ENCODE data around the gene ZFAND2A. TPM values are rescaled to one million over a fixed set of nuclear protein-coding genes. Genes with fewer than 3 reads are reported as not detected.
"Not testable (repeated sequence)": the region's sequence is repeated elsewhere in the genome, so short reads cannot be mapped to it uniquely, and the experiment has no call there.

The ZFAND2A gene
- total RNA-seq, 1 donor from 2014 or later: 17.2 TPM

GRCh38 chr7:1174881-1175596, 15.0 kb upstream of the ZFAND2A start:
- DNase-seq (ENCODE audit: low read depth): no peak
- H3K4me3 ChIP-seq (ENCODE audit: low read depth, low read length): no peak overlapping the region
- TF ChIP-seq CTCF (conservative IDR thresholded peaks at IDR 0.05; ENCODE audit: low read depth, low read length): no peak

GRCh38 chr7:1174002-1174401, 14.0 kb upstream of the ZFAND2A start:
- no peak for DNase-seq (ENCODE audit: low read depth)
- H3K4me3 ChIP-seq (ENCODE audit: low read depth, low read length): no peak overlapping the region
- no peak for TF ChIP-seq CTCF (conservative IDR thresholded peaks at IDR 0.05; ENCODE audit: low read depth, low read length)

- no peak overlapping the region for H3K4me3 ChIP-seq (ENCODE audit: low read depth, low read length)
- TF ChIP-seq CTCF (conservative IDR thresholded peaks at IDR 0.05; ENCODE audit: low read depth, low read length): no peak
- no peak for DNase-seq (ENCODE audit: low read depth)
These were observed 12.9 kb upstream of the ZFAND2A start for GRCh38 chr7:1172666-1173523.

- H3K4me3 ChIP-seq (ENCODE audit: low read depth, low read length); DNase-seq (ENCODE audit: low read depth): not testable (repeated sequence)
These were observed 11.5 kb upstream of the ZFAND2A start for GRCh38 chr7:1171516-1171915.

- no peak overlapping the region for H3K4me3 ChIP-seq (ENCODE audit: low read depth, low read length)
- no peak for TF ChIP-seq CTCF (conservative IDR thresholded peaks at IDR 0.05; ENCODE audit: low read depth, low read length)
- no peak for DNase-seq (ENCODE audit: low read depth)
These were observed 10.9 kb upstream of the ZFAND2A start for GRCh38 chr7:1170741-1171501.

GRCh38 chr7:1169409-1170368, 9.7 kb upstream of the ZFAND2A start:
- DNase-seq (ENCODE audit: low read depth): no peak
- peak; percentile 73 for TF ChIP-seq CTCF (conservative IDR thresholded peaks at IDR 0.05; ENCODE audit: low read depth, low read length)
- peak overlapping the region; percentile 57 for H3K4me3 ChIP-seq (ENCODE audit: low read depth, low read length)

Measured in epithelial cell of proximal tubule (primary cell).